H1 (cell line): ENCODE results near the gene DARS1. TPM values are rescaled to one million over a fixed set of nuclear protein-coding genes. Genes with fewer than 3 reads are reported as not detected.

Source experiments
- CTCF ChIA-PET: fragments of 300-600 bp; sonication (Branson Sonifier 250); formaldehyde crosslinking; loops from one replicate; lab custom pipeline; 2021; ENCODE audit not compliant: partially characterized antibody; lab: Charles Lee
- POLR2A ChIA-PET: fragments of 300-600 bp; sonication (Branson Sonifier 250); formaldehyde crosslinking; loops from one replicate; lab custom pipeline; 2021; ENCODE audit warnings: inconsistent platforms; ENCODE audit not compliant: partially characterized antibody; lab: Charles Lee
- DNase-seq, 2 experiments: peaks; one replicate each; pipeline versions ENCODE4 v3.0.0 to v3.0.0-alpha.2; 2010 to 2022; ENCODE audit warnings: low spot score in 2 of 2, low read depth in 1 of 2, mixed read lengths in 1 of 2
- FAIRE-seq: peaks from 2 replicates; lab custom pipeline; 2011; peaks lifted over from hg19 to GRCh38; lab: Jason Lieb, UNC
- H2AFZ ChIP-seq: 2 replicates; pipeline ENCODE4 v1.8.1; 2012; ENCODE audit warnings: low read length, inconsistent platforms
- H2AK5ac ChIP-seq: 2 replicates; pipeline ENCODE4 v1.6.1; 2013; ENCODE audit warnings: low read depth, low read length
- H2BK120ac ChIP-seq: replicated peaks from 2 replicates; pipeline ENCODE3; 2013; ENCODE audit warnings: low read depth, low read length, inconsistent platforms
- H2BK12ac ChIP-seq: 2 replicates; pipeline ENCODE4 v1.6.1; 2013; ENCODE audit warnings: low read depth, low read length
- H2BK15ac ChIP-seq: 2 replicates; pipeline ENCODE4 v1.6.1; 2013; ENCODE audit warnings: low read length
- H2BK20ac ChIP-seq: 2 replicates; pipeline ENCODE4 v1.6.1; 2013; ENCODE audit warnings: low read length
- H2BK5ac ChIP-seq: 2 replicates; pipeline ENCODE4 v1.6.1; 2013; ENCODE audit warnings: low read depth, low read length
- H3K14ac ChIP-seq: 2 replicates; pipeline ENCODE4 v1.6.1; 2013; ENCODE audit warnings: inconsistent platforms; ENCODE audit not compliant: insufficient read length
- H3K18ac ChIP-seq: 2 replicates; pipeline ENCODE4 v1.6.1; 2013; ENCODE audit warnings: low read length; ENCODE audit errors: extremely low read depth
- H3K23ac ChIP-seq: 2 replicates; pipeline ENCODE4 v1.6.1; 2013; ENCODE audit warnings: inconsistent platforms; ENCODE audit not compliant: insufficient read length
- H3K23me2 ChIP-seq: 2 replicates; pipeline ENCODE4 v1.6.1; 2013; ENCODE audit warnings: low read depth, low read length
- H3K27ac ChIP-seq: 2 replicates; pipeline ENCODE4 v1.6.1; 2011; ENCODE audit warnings: low read depth, low read length, inconsistent platforms
- H3K27me3 ChIP-seq, 4 experiments: replicated peaks in 1 of 4; 1 replicate in 1 of 4; 2 replicates in 3 of 4; pipeline versions ENCODE4 v1.6.1 to v1.8.1; 2011 to 2013; ENCODE audit warnings: low read length in 3 of 4, mild to moderate bottlenecking in 3 of 4, inconsistent platforms in 2 of 4, mixed read lengths in 2 of 4, moderate library complexity in 1 of 4; ENCODE audit not compliant: control insufficient read depth in 3 of 4, insufficient read depth in 3 of 4; ENCODE audit errors: extremely low read depth in 1 of 4
- H3K36me3 ChIP-seq, 4 experiments: 2 replicates each; pipeline versions ENCODE4 v1.6.1 to v1.8.1; 2011 to 2013; ENCODE audit warnings: mild to moderate bottlenecking in 4 of 4, low read length in 3 of 4, moderate library complexity in 2 of 4, control low read depth in 1 of 4, inconsistent platforms in 1 of 4; ENCODE audit not compliant: insufficient read depth in 4 of 4, control insufficient read depth in 2 of 4
- H3K4ac ChIP-seq: replicated peaks from 2 replicates; pipeline ENCODE3; 2013; ENCODE audit warnings: low read length, low read depth, mixed read lengths, inconsistent platforms; ENCODE audit not compliant: insufficient read length
- H3K4me1 ChIP-seq, 4 experiments: replicated peaks in 1 of 4; 1 replicate in 1 of 4; 2 replicates in 3 of 4; pipeline versions ENCODE4 v1.6.1 to v1.8.1; 2011 to 2013; ENCODE audit warnings: low read length in 3 of 4, inconsistent platforms in 2 of 4, mixed read lengths in 1 of 4; ENCODE audit not compliant: insufficient read depth in 4 of 4, control insufficient read depth in 3 of 4
- H3K4me2 ChIP-seq, 2 experiments: 2 replicates each; pipeline versions ENCODE4 v1.6.1 to v1.8.1; 2011 to 2013; ENCODE audit warnings: low read depth in 2 of 2, low read length in 2 of 2, control low read depth in 1 of 2, inconsistent platforms in 1 of 2, mild to moderate bottlenecking in 1 of 2; ENCODE audit not compliant: insufficient read depth in 1 of 2
- H3K4me3 ChIP-seq, 4 experiments: fragments of 200-600, 300-600 bp in 1 of 4; sonication (generic), shearing (Covaris generic), sonication (Bioruptor Twin) in 1 of 4; 2 replicates each; pipeline versions ENCODE4 v1.5.1 to v1.8.1; 2011 to 2016; ENCODE audit warnings: low read length in 4 of 4, low read depth in 3 of 4, control low read depth in 2 of 4, inconsistent platforms in 2 of 4, mild to moderate bottlenecking in 2 of 4, mixed read lengths in 1 of 4, moderate library complexity in 1 of 4; ENCODE audit not compliant: insufficient read depth in 2 of 4; ENCODE audit errors: extremely low read depth in 1 of 4
- H3K56ac ChIP-seq: replicated peaks from 2 replicates; pipeline ENCODE3; 2013; ENCODE audit warnings: low read depth, mild to moderate bottlenecking, mixed read lengths, low read length, inconsistent platforms; ENCODE audit not compliant: insufficient read length
- H3K79me1 ChIP-seq: 2 replicates; pipeline ENCODE4 v1.6.1; 2013; ENCODE audit warnings: low read depth, low read length, control low read depth
- H3K79me2 ChIP-seq, 2 experiments: 2 replicates each; pipeline versions ENCODE4 v1.6.1 to v1.8.1; 2012 to 2013; ENCODE audit warnings: low read length in 2 of 2, mild to moderate bottlenecking in 2 of 2, inconsistent platforms in 1 of 2; ENCODE audit not compliant: insufficient read depth in 2 of 2, control insufficient read depth in 1 of 2
- H3K9ac ChIP-seq, 4 experiments: replicated peaks in 1 of 4; 1 replicate in 1 of 4; 2 replicates in 3 of 4; pipeline versions ENCODE4 v1.6.1 to v1.8.1; 2011 to 2013; ENCODE audit warnings: low read depth in 3 of 4, low read length in 3 of 4, control low read depth in 2 of 4, mild to moderate bottlenecking in 2 of 4, moderate library complexity in 2 of 4, inconsistent platforms in 1 of 4; ENCODE audit errors: extremely low read depth in 1 of 4
- H3K9me3 ChIP-seq, 2 experiments: 2 replicates each; pipeline versions ENCODE4 v1.6.1 to v1.8.1; 2012 to 2013; ENCODE audit warnings: mild to moderate bottlenecking in 2 of 2, moderate library complexity in 2 of 2, control low read depth in 1 of 2, inconsistent platforms in 1 of 2, low read depth in 1 of 2, low read length in 1 of 2, mixed read lengths in 1 of 2; ENCODE audit not compliant: insufficient read depth in 2 of 2
- H4K20me1 ChIP-seq, 2 experiments: replicated peaks in 1 of 2; 2 replicates each; pipeline versions ENCODE3 to v1.8.1; 2011 to 2013; ENCODE audit warnings: inconsistent platforms in 2 of 2, low read length in 2 of 2, mild to moderate bottlenecking in 1 of 2; ENCODE audit not compliant: insufficient read depth in 2 of 2, control insufficient read depth in 1 of 2
- H4K5ac ChIP-seq: 2 replicates; pipeline ENCODE4 v1.6.1; 2013; ENCODE audit warnings: low read length, low read depth, mixed read lengths, inconsistent platforms; ENCODE audit not compliant: insufficient read length
- H4K8ac ChIP-seq: 2 replicates; pipeline ENCODE4 v1.8.0; 2013; ENCODE audit warnings: mild to moderate bottlenecking, moderate library complexity, low read length, inconsistent platforms; ENCODE audit not compliant: insufficient read depth; ENCODE audit errors: extremely low read depth
- H4K91ac ChIP-seq: replicated peaks from 2 replicates; pipeline ENCODE3; 2013; ENCODE audit warnings: low read length, mixed read lengths, inconsistent platforms; ENCODE audit not compliant: insufficient read length
- RBBP5 ChIP-seq: IDR thresholded peaks from 2 replicates; pipeline ENCODE4 v1.7.1; 2012; ENCODE audit warnings: low read depth, mild to moderate bottlenecking, inconsistent platforms, low read length, moderate library complexity, borderline replicate concordance
- SUZ12 ChIP-seq: fragments of 200-600 bp; sonication (generic); IDR thresholded peaks from 2 replicates; pipeline ENCODE4 v1.6.1; 2012; ENCODE audit warnings: mild to moderate bottlenecking, inconsistent platforms, low read length, moderate library complexity, mixed read lengths
- WGBS, 2 experiments: shearing (Covaris generic) in 1 of 2; methylation state at CpG; one replicate each; pipeline versions ENCODE4 v1.1.6 to v1.1.7; 2013 to 2015; ENCODE audit warnings: low lambda C conversion rate in 2 of 2, mixed read lengths in 2 of 2, inconsistent platforms in 1 of 2, low coverage in 1 of 2, missing lambda C conversion rate in 1 of 2; ENCODE audit not compliant: insufficient replicate concordance in 2 of 2, insufficient coverage in 1 of 2, insufficient read length in 1 of 2; ENCODE audit errors: extremely low coverage in 1 of 2, missing lambda C conversion rate in 1 of 2; 5-methylcytosine and 5-hydroxymethylcytosine counted together
- polyA plus RNA-seq, 7 experiments: library from polyadenylated mRNA; depleted of rRNA in 3 of 7; stranded (reverse) in 5 of 7; unstranded in 2 of 7; fragments of >200 nt in 5 of 7; fragments of 200-250 nt in 2 of 7; gene quantifications; 1 replicate in 5 of 7; 2 replicates in 1 of 7; 4 replicates in 1 of 7; pipeline versions ENCODE4 v1.2.1 to v1.2.3, GENCODE V29; 2011 to 2013; ENCODE audit warnings: missing spikeins in 2 of 7, mixed read lengths in 2 of 7
- total RNA-seq: library from RNA; stranded (reverse); fragmentation: NEBNext Ultra II Directional; extraction: Animal tissue kit (Norgen Biotek cat#: 25700); gene quantifications from 2 replicates; pipeline ENCODE4 v1.2.1, GENCODE V29; 2021

DARS1 gene
- total and polyA plus RNA-seq, 2 of the 8 experiments (the other 6 are each of a cell fraction or from before 2014, with no cell fraction given): 61.7 to 85.9 TPM

- peaks cover 0 to 1% of the 10 kb centered on the region in 2 experiments for H4K20me1 ChIP-seq
- no peak overlapping the region for H4K91ac ChIP-seq
- peaks cover 0 to 7% (median 0%) of the 10 kb centered on the region in 4 experiments; a peak in 1 of 8 replicates for H3K36me3 ChIP-seq
- no peak overlapping the region for H2BK5ac ChIP-seq
- H2BK12ac ChIP-seq: no peak overlapping the region
- POLR2A ChIA-PET: interaction anchor here (0.6 kb wide), 1 partner anchor 235 kb away, joined by 3 read pairs; no protein-coding TSS in a partner anchor
- no peak overlapping the region for H3K4me2 ChIP-seq
- no peak overlapping the region for H2BK120ac ChIP-seq
- peaks cover 0 to 56% of the 10 kb centered on the region in 2 experiments; a peak in 2 of 4 replicates for H3K79me2 ChIP-seq
- H4K8ac ChIP-seq: no peak overlapping the region
- H3K18ac ChIP-seq: no peak overlapping the region
- CTCF ChIA-PET: interaction anchor here (0.6 kb wide), 1 partner anchor 367 kb away, joined by 3 read pairs; no protein-coding TSS in a partner anchor
- no peak for TF ChIP-seq SUZ12
- no peak for TF ChIP-seq RBBP5
- no peak overlapping the region for H2BK20ac ChIP-seq
- no peaks in the 10 kb centered on the region for H3K9me3 ChIP-seq
- peaks cover 0 to 2% (median 0%) of the 10 kb centered on the region in 4 experiments; a peak in 1 of 7 replicates for H3K4me1 ChIP-seq
- DNase-seq (no peak), FAIRE-seq (no peak)
- H2AK5ac ChIP-seq: no peak overlapping the region
- no peak overlapping the region for H3K23ac ChIP-seq
- no peak overlapping the region for H2BK15ac ChIP-seq
- peaks cover 2% of the 10 kb centered on the region; the same call in 1 of the 2 replicates for H3K79me1 ChIP-seq
- H3K56ac ChIP-seq: no peak overlapping the region
- H4K5ac ChIP-seq: no peak overlapping the region
- no peaks in the 10 kb centered on the region for H3K23me2 ChIP-seq
- no peak overlapping the region for H3K4me3 ChIP-seq
- H3K14ac ChIP-seq: no peak overlapping the region
- H2AFZ ChIP-seq: no peak overlapping the region
- no peak overlapping the region for H3K27ac ChIP-seq
- no peak overlapping the region for H3K4ac ChIP-seq
- WGBS, 2 experiments: 88% methylated on average over 5 of the region's 5 CpGs; no CpG with 5 or more reads in 1 of the 2 experiments
- H3K9ac ChIP-seq: no peak overlapping the region
- no peaks in the 10 kb centered on the region for H3K27me3 ChIP-seq
These were observed 31.3 kb downstream of the DARS1 start for GRCh38 chr2:135954020-135954601.
